Measurements from ENCODE around the gene STX4.

GRCh38 chr16:31008551-31008950, 24.8 kb upstream of the STX4 start:
- no peak for TF ChIP-seq CTCF (IDR thresholded peaks at IDR 0.05)
- no peak for TF ChIP-seq POLR2A (IDR thresholded peaks at IDR 0.05)
